SK-N-SH treated with all-trans-retinoic acid at 6 μM for 48 hours (cell line): ENCODE measurements around the gene LITAF.

Experiments
- ATAC-seq: fragments of 200-7000 bp; cut with Tn5 transposase; 3 replicates; pipeline ENCODE4 v1.9.1; 2020; ENCODE audit warnings: mild to moderate bottlenecking, moderate library complexity
- ARNTL ChIP-seq: fragments of 450-650 bp; formaldehyde crosslinking; IDR thresholded peaks from 2 replicates; pipeline ENCODE4 v1.5.0; 2020; ENCODE audit warnings: low read depth, mild to moderate bottlenecking, moderate library complexity, borderline replicate concordance
- BACH2 ChIP-seq: fragments of 250-450 bp; sonication (Bioruptor Pico); IDR thresholded peaks from 2 replicates; pipeline ENCODE4 v1.9.0; 2021; ENCODE audit warnings: mild to moderate bottlenecking, borderline replicate concordance
- CSDC2 ChIP-seq: fragments of 250-450 bp; sonication (Bioruptor Pico); IDR thresholded peaks from 2 replicates; pipeline ENCODE4 v1.5.0; 2020; ENCODE audit warnings: mild to moderate bottlenecking, moderate library complexity
- ESRRG ChIP-seq: fragments of 250-450 bp; sonication (Bioruptor Pico); IDR thresholded peaks from 2 replicates; pipeline ENCODE4 v1.6.1; 2021; ENCODE audit warnings: mild to moderate bottlenecking
- GLIS3 ChIP-seq: fragments of 250-450 bp; sonication (Bioruptor Pico); IDR thresholded peaks from 2 replicates; pipeline ENCODE4 v1.5.0; 2020; ENCODE audit warnings: mild to moderate bottlenecking, moderate library complexity
- ISL1 ChIP-seq: fragments of 250-450 bp; sonication (Bioruptor Pico); IDR thresholded peaks from 2 replicates; pipeline ENCODE4 v2.1.2; 2022; ENCODE audit warnings: mild to moderate bottlenecking, moderate library complexity
- OSR1 ChIP-seq: fragments of 250-450 bp; sonication (Bioruptor Pico); IDR thresholded peaks from 2 replicates; pipeline ENCODE4 v1.8.0; 2022; ENCODE audit warnings: moderate library complexity, mild to moderate bottlenecking, inconsistent platforms
- PPARA ChIP-seq: fragments of 250-450 bp; sonication (Bioruptor Pico); IDR thresholded peaks from 2 replicates; pipeline ENCODE4 v1.5.0; 2020; ENCODE audit warnings: mild to moderate bottlenecking, borderline replicate concordance
- RARB ChIP-seq: fragments of 250-450 bp; sonication (Bioruptor Pico); IDR thresholded peaks from 2 replicates; pipeline ENCODE4 v1.8.0; 2021; ENCODE audit warnings: mild to moderate bottlenecking, moderate library complexity
- TCF4 ChIP-seq: fragments of 250-450 bp; sonication (Bioruptor Pico); IDR thresholded peaks from 2 replicates; pipeline ENCODE4 v1.8.0; 2021; ENCODE audit warnings: mild to moderate bottlenecking, moderate library complexity, borderline replicate concordance
- TOX ChIP-seq: fragments of 250-450 bp; sonication (Bioruptor Pico); IDR thresholded peaks from 2 replicates; pipeline ENCODE4 v1.8.0; 2021; ENCODE audit warnings: mild to moderate bottlenecking, moderate library complexity, borderline replicate concordance
- ZC3H10 ChIP-seq: fragments of 250-450 bp; sonication (Bioruptor Pico); IDR thresholded peaks from 2 replicates; pipeline ENCODE4 v1.5.1; 2021; ENCODE audit warnings: mild to moderate bottlenecking, moderate library complexity
- ZFP3 ChIP-seq: fragments of 250-450 bp; sonication (Bioruptor Pico); IDR thresholded peaks from 2 replicates; pipeline ENCODE4 v1.5.0; 2020; ENCODE audit warnings: mild to moderate bottlenecking, moderate library complexity
- ZFP30 ChIP-seq: fragments of 450-650 bp; formaldehyde crosslinking; IDR thresholded peaks from 2 replicates; pipeline ENCODE4 v1.5.0; 2022; ENCODE audit warnings: mild to moderate bottlenecking, moderate library complexity
- ZNF565 ChIP-seq: fragments of 450-650 bp; formaldehyde crosslinking; conservative IDR thresholded peaks from 2 replicates; pipeline ENCODE4 v1.5.0; 2020; ENCODE audit warnings: low read depth, mild to moderate bottlenecking, moderate library complexity
- ZNF70 ChIP-seq: fragments of 450-650 bp; formaldehyde crosslinking; IDR thresholded peaks from 2 replicates; pipeline ENCODE4 v1.5.0; 2020; ENCODE audit warnings: mild to moderate bottlenecking, moderate library complexity
- ZNF8 ChIP-seq: fragments of 450-650 bp; formaldehyde crosslinking; IDR thresholded peaks from 2 replicates; pipeline ENCODE4 v1.5.0; 2020; ENCODE audit warnings: mild to moderate bottlenecking, moderate library complexity
- TF ChIP-seq, protein P1 (sequence below): fragments of 250-450 bp; sonication (Bioruptor Pico); IDR thresholded peaks from 2 replicates; pipeline ENCODE4 v1.5.1; 2021; ENCODE audit warnings: mild to moderate bottlenecking, moderate library complexity
- TF ChIP-seq, protein P2 (sequence below): fragments of 250-450 bp; sonication (Bioruptor Pico); IDR thresholded peaks from 2 replicates; pipeline ENCODE4 v1.8.0; 2020; ENCODE audit warnings: mild to moderate bottlenecking, moderate library complexity, borderline replicate concordance
- TF ChIP-seq, protein P3 (sequence below): fragments of 250-450 bp; sonication (Bioruptor Pico); IDR thresholded peaks from 2 replicates; pipeline ENCODE4 v1.8.0; 2021; ENCODE audit warnings: low read depth, mild to moderate bottlenecking, moderate library complexity, borderline replicate concordance
- TF ChIP-seq, protein P4 (sequence below): fragments of 250-450 bp; sonication (Bioruptor Pico); IDR thresholded peaks from 2 replicates; pipeline ENCODE4 v1.5.0; 2020; ENCODE audit warnings: mild to moderate bottlenecking, moderate library complexity

LITAF gene

DNA sequence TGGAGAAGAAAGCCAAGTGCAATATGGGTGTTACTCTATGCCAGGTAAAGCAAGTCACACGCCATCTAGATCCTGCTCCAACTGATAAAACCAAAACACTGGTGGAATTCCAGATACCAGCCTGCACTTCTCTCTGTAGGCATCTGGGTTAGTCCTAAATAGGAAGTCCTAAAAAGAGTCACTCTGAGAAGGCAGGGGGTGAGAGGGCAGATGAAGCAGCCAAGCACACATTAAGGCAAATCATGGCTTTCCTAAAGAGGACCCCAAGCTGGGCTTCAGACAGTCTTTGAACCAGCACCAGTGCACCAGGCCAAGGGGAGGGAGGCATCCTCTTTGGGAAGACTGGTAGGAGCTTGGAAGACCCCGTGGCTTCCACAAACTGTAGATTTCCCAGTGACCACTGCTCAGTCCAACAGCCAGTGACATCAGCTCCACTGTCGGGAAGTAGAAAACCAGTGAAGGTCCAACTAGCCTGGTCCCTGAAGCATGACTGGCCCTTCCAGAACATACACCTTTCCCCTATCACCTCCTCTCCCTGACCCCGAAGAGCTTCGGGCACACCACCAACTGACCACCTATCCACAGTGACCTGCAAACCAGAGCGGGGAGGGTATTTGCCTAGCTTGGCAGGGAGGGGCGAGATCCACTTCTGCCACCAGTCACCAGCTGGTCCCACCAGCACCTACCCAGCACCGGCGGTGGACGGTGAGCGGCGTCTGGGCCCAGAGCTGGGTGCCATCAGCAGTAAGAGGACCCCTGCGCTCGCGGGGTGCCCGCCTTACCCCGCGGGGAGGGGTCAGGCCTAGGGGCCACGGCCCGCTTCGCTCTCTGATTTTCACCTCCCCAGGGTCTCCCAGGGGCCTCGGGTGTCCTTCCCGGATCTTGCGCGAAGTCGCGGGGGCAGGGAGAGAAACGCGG lies 1.0 kb downstream of the LITAF start (continued):
- TF ChIP-seq, protein P1, sequence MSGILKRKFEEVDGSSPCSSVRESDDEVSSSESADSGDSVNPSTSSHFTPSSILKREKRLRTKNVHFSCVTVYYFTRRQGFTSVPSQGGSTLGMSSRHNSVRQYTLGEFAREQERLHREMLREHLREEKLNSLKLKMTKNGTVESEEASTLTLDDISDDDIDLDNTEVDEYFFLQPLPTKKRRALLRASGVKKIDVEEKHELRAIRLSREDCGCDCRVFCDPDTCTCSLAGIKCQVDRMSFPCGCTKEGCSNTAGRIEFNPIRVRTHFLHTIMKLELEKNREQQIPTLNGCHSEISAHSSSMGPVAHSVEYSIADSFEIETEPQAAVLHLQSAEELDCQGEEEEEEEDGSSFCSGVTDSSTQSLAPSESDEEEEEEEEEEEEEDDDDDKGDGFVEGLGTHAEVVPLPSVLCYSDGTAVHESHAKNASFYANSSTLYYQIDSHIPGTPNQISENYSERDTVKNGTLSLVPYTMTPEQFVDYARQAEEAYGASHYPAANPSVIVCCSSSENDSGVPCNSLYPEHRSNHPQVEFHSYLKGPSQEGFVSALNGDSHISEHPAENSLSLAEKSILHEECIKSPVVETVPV (CRISPR knock-in tag): no peak
- TF ChIP-seq ZNF70 (no peak), ZFP3 (CRISPR knock-in tag) (no peak), ISL1 (CRISPR knock-in tag) (no peak), CSDC2 (CRISPR knock-in tag) (no peak)

DNA sequence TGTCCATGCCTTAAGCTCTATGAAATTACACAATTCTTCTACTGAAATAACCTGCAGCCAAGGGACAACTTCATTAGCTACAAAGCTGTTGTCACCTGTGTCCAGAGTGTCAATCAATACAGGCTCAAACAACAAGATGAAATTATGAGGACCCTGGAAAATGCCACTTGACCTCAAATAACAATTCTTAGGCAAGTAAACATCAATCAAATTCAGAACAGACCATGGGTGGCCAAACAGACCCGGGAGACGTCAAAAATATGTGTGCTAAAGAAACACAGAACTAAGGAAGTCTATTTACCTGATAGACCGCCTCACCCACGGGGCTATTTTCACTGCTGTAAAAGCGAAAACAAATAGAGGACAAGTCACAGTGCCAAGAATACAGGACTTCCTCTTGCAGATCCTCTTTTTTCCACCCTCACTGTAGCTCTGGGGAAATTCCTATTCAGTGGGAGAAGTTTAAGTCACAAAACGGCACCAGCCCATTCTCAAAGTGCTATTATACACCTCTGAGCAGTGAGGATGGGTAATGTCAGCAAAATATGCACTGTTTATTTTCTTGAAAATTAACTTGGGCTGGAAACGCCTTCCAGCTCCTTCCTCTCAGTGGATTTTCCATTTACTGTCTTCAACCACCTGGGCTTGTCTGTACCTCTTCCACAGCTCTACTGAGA lies 2.7 kb downstream of the LITAF start:
- ATAC-seq: no peak
- TF ChIP-seq GLIS3 (CRISPR knock-in tag) (no peak), ZFP3 (CRISPR knock-in tag) (no peak), ARNTL (no peak), PPARA (CRISPR knock-in tag) (no peak), OSR1 (CRISPR knock-in tag) (no peak), ISL1 (CRISPR knock-in tag) (no peak), CSDC2 (CRISPR knock-in tag) (no peak), ZNF8 (no peak), ZFP30 (CRISPR knock-in tag) (no peak), TOX (CRISPR knock-in tag) (no peak), BACH2 (CRISPR knock-in tag) (no peak), ZNF70 (no peak), ESRRG (no peak), ZC3H10 (CRISPR knock-in tag) (no peak)
- TF ChIP-seq, protein P1 (CRISPR knock-in tag): no peak
- TF ChIP-seq, protein P2, sequence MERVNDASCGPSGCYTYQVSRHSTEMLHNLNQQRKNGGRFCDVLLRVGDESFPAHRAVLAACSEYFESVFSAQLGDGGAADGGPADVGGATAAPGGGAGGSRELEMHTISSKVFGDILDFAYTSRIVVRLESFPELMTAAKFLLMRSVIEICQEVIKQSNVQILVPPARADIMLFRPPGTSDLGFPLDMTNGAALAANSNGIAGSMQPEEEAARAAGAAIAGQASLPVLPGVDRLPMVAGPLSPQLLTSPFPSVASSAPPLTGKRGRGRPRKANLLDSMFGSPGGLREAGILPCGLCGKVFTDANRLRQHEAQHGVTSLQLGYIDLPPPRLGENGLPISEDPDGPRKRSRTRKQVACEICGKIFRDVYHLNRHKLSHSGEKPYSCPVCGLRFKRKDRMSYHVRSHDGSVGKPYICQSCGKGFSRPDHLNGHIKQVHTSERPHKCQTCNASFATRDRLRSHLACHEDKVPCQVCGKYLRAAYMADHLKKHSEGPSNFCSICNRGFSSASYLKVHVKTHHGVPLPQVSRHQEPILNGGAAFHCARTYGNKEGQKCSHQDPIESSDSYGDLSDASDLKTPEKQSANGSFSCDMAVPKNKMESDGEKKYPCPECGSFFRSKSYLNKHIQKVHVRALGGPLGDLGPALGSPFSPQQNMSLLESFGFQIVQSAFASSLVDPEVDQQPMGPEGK (CRISPR knock-in tag): no peak
- TF ChIP-seq, protein P3, sequence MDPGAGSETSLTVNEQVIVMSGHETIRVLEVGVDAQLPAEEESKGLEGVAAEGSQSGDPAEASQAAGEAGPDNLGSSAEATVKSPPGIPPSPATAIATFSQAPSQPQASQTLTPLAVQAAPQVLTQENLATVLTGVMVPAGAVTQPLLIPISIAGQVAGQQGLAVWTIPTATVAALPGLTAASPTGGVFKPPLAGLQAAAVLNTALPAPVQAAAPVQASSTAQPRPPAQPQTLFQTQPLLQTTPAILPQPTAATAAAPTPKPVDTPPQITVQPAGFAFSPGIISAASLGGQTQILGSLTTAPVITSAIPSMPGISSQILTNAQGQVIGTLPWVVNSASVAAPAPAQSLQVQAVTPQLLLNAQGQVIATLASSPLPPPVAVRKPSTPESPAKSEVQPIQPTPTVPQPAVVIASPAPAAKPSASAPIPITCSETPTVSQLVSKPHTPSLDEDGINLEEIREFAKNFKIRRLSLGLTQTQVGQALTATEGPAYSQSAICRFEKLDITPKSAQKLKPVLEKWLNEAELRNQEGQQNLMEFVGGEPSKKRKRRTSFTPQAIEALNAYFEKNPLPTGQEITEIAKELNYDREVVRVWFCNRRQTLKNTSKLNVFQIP (CRISPR knock-in tag): no peak
- TF ChIP-seq, protein P4, sequence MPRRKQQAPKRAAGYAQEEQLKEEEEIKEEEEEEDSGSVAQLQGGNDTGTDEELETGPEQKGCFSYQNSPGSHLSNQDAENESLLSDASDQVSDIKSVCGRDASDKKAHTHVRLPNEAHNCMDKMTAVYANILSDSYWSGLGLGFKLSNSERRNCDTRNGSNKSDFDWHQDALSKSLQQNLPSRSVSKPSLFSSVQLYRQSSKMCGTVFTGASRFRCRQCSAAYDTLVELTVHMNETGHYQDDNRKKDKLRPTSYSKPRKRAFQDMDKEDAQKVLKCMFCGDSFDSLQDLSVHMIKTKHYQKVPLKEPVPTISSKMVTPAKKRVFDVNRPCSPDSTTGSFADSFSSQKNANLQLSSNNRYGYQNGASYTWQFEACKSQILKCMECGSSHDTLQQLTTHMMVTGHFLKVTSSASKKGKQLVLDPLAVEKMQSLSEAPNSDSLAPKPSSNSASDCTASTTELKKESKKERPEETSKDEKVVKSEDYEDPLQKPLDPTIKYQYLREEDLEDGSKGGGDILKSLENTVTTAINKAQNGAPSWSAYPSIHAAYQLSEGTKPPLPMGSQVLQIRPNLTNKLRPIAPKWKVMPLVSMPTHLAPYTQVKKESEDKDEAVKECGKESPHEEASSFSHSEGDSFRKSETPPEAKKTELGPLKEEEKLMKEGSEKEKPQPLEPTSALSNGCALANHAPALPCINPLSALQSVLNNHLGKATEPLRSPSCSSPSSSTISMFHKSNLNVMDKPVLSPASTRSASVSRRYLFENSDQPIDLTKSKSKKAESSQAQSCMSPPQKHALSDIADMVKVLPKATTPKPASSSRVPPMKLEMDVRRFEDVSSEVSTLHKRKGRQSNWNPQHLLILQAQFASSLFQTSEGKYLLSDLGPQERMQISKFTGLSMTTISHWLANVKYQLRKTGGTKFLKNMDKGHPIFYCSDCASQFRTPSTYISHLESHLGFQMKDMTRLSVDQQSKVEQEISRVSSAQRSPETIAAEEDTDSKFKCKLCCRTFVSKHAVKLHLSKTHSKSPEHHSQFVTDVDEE (CRISPR knock-in tag): no peak

DNA sequence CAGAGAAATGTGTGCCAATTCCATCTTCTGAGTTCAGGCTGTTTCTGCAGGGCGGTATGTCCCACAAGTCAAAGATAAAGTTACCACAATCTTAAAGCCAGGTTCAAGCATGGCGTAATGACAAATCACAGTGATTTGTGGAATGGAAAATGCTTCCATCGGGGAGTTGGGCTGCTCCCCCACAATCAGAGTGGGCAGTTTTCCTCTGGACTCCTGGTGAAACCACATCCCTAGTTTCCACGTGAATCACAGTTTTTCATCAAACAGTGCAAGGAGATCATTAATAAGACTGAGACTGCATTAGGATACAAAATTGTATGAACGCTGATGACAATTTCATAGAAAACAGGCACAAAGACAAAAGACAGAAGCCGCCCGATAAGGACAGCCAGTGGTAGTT lies 3.6 kb downstream of the LITAF start:
- ATAC-seq: no peak
- no peak for TF ChIP-seq GLIS3 (CRISPR knock-in tag)
- TF ChIP-seq ZNF565: no peak
- TF ChIP-seq, protein P3 (CRISPR knock-in tag): no peak
- no peak for TF ChIP-seq ISL1 (CRISPR knock-in tag)
- no peak for TF ChIP-seq RARB (CRISPR knock-in tag)
- TF ChIP-seq TCF4 (CRISPR knock-in tag): no peak
- no peak for TF ChIP-seq ZFP3 (CRISPR knock-in tag)
- TF ChIP-seq BACH2 (CRISPR knock-in tag): no peak
- no peak for TF ChIP-seq TOX (CRISPR knock-in tag)
- TF ChIP-seq, protein P2 (CRISPR knock-in tag): no peak
- TF ChIP-seq CSDC2 (CRISPR knock-in tag): no peak
- TF ChIP-seq ZNF8: no peak
